Fibroblast of lung (primary cell): ENCODE results near the gene CYTH1. TPM values are rescaled to one million over a fixed set of nuclear protein-coding genes. Genes with fewer than 3 reads are reported as not detected.

Source experiments
- DNase-seq, 2 donors: peaks; one replicate each; pipeline versions ENCODE4 v3.0.0 to v3.0.0-alpha.2; 2010; ENCODE audit warnings: low read depth in 2 of 2
- H2AFZ ChIP-seq: 2 replicates; pipeline ENCODE4 v1.5.1; 2012; ENCODE audit warnings: low read length, control low read depth, inconsistent platforms
- H3K27ac ChIP-seq: 2 replicates; pipeline ENCODE4 v1.5.1; 2011; ENCODE audit warnings: low read length, control low read depth; ENCODE audit not compliant: insufficient read depth
- H3K27me3 ChIP-seq: 2 replicates; pipeline ENCODE4 v1.5.1; 2011; ENCODE audit warnings: mild to moderate bottlenecking, low read length; ENCODE audit not compliant: control insufficient read depth, insufficient read depth
- H3K36me3 ChIP-seq: 2 replicates; pipeline ENCODE4 v1.5.1; 2011; ENCODE audit warnings: low read length; ENCODE audit not compliant: control insufficient read depth, insufficient read depth
- H3K4me1 ChIP-seq: 2 replicates; pipeline ENCODE4 v1.5.1; 2011; ENCODE audit warnings: low read length; ENCODE audit not compliant: control insufficient read depth, insufficient read depth; ENCODE audit errors: extremely low read depth
- H3K4me2 ChIP-seq: 2 replicates; pipeline ENCODE4 v1.5.1; 2011; ENCODE audit warnings: low read length, control low read depth; ENCODE audit not compliant: insufficient read depth; ENCODE audit errors: extremely low read depth
- H3K4me3 ChIP-seq, 4 experiments: fragments of 200-600 bp in 1 of 4; sonication (generic) in 1 of 4; replicated peaks in 1 of 4; 2 replicates each; pipeline ENCODE4 v1.5.1; 2011 to 2016; ENCODE audit warnings: low read length in 4 of 4, low read depth in 3 of 4, mild to moderate bottlenecking in 3 of 4, control low read depth in 2 of 4, inconsistent platforms in 1 of 4, mixed read lengths in 1 of 4; ENCODE audit not compliant: insufficient read depth in 1 of 4; ENCODE audit errors: control extremely low read depth in 1 of 4
- H3K79me2 ChIP-seq: 2 replicates; pipeline ENCODE4 v1.5.1; 2012; ENCODE audit warnings: mild to moderate bottlenecking, low read length, inconsistent platforms; ENCODE audit not compliant: control insufficient read depth, insufficient read depth
- H3K9ac ChIP-seq: 2 replicates; pipeline ENCODE4 v1.5.1; 2011; ENCODE audit warnings: mild to moderate bottlenecking, low read length, control low read depth; ENCODE audit not compliant: insufficient read depth
- H3K9me3 ChIP-seq: 2 replicates; pipeline ENCODE4 v1.5.1; 2012; ENCODE audit warnings: low read depth, low read length; ENCODE audit not compliant: control insufficient read depth, insufficient read depth
- H4K20me1 ChIP-seq: 2 replicates; pipeline ENCODE4 v1.5.1; 2011; ENCODE audit warnings: low read length; ENCODE audit not compliant: control insufficient read depth, insufficient read depth; ENCODE audit errors: extremely low read depth
- CTCF ChIP-seq, 2 donors: IDR thresholded peaks in 1 of 2; conservative IDR thresholded peaks in 1 of 2; 1 replicate in 1 of 2; 2 replicates in 1 of 2; pipeline ENCODE4 v1.5.1; 2011 to 2012; ENCODE audit warnings: low read length in 2 of 2, control low read depth in 1 of 2, inconsistent platforms in 1 of 2, low read depth in 1 of 2, mild to moderate bottlenecking in 1 of 2
- EZH2 ChIP-seq: IDR thresholded peaks from 2 replicates; pipeline ENCODE4 v1.5.1; 2012; ENCODE audit warnings: low read length, control low read depth, mild to moderate bottlenecking; ENCODE audit errors: missing control alignments
- polyA plus RNA-seq, 2 donors: library from polyadenylated mRNA; depleted of rRNA in 1 of 2; stranded (reverse) in 1 of 2; unstranded in 1 of 2; fragments of >200 nt; gene quantifications; 2 replicates each; pipeline ENCODE4 v1.2.1, GENCODE V29; 2011 to 2012; ENCODE audit warnings: missing spikeins in 1 of 2
- total RNA-seq: library from RNA; depleted of rRNA; stranded (reverse); fragments of >200 nt; gene quantifications from 2 replicates; pipeline ENCODE4 v1.2.1, GENCODE V29; 2014

The CYTH1 gene
- total and polyA plus RNA-seq, 2 donors (not counting 1 experiment from before 2014, with no cell fraction given): 8.9 to 9.9 TPM

GRCh38 chr17:78824240-78824639 lies 42.2 kb upstream of the CYTH1 start:
- H3K27me3 ChIP-seq: no peaks in the 10 kb centered on the region
- no peak overlapping the region for H3K27ac ChIP-seq
- H3K79me2 ChIP-seq: peaks cover 10% of the 10 kb centered on the region
- H3K36me3 ChIP-seq: peaks cover 42% of the 10 kb centered on the region
- H3K9ac ChIP-seq: no peak overlapping the region
- no peaks in the 10 kb centered on the region for H3K9me3 ChIP-seq
- no peak overlapping the region for H2AFZ ChIP-seq
- no peak for DNase-seq
- TF ChIP-seq EZH2 (no peak), CTCF (conservative IDR thresholded peaks at IDR 0.05 in 1 of 2, IDR thresholded peaks at IDR 0.05 in 1 of 2; ENCODE audit: low read depth in 1 of 2, low read length in 2 of 2) (no peak)
- H3K4me1 ChIP-seq: peaks cover 8% of the 10 kb centered on the region
- no peak overlapping the region for H3K4me2 ChIP-seq
- no peaks in the 10 kb centered on the region for H4K20me1 ChIP-seq
- H3K4me3 ChIP-seq: no peak overlapping the region

- H3K4me2 ChIP-seq: no peak overlapping the region
- DNase-seq: no peak
These were observed 41.4 kb upstream of the CYTH1 start for GRCh38 chr17:78823282-78824046.

GRCh38 chr17:78822552-78822951 lies 40.5 kb upstream of the CYTH1 start:
- no peaks in the 10 kb centered on the region for H3K9me3 ChIP-seq
- peak; percentile 99 to 100 for DNase-seq
- H3K27me3 ChIP-seq: no peaks in the 10 kb centered on the region
- H3K4me1 ChIP-seq: peaks cover 8% of the 10 kb centered on the region
- TF ChIP-seq CTCF (conservative IDR thresholded peaks at IDR 0.05 in 1 of 2, IDR thresholded peaks at IDR 0.05 in 1 of 2; ENCODE audit: low read depth in 1 of 2, low read length in 2 of 2): no peak
- TF ChIP-seq EZH2: no peak
- no peaks in the 10 kb centered on the region for H4K20me1 ChIP-seq
- no peak overlapping the region for H2AFZ ChIP-seq
- no peak overlapping the region for H3K4me3 ChIP-seq
- H3K36me3 ChIP-seq: peaks cover 38% of the 10 kb centered on the region
- peaks cover 8% of the 10 kb centered on the region for H3K79me2 ChIP-seq
- no peak overlapping the region for H3K9ac ChIP-seq
- peak overlapping the region; percentile 52 for H3K27ac ChIP-seq
- no peak overlapping the region for H3K4me2 ChIP-seq

More at GRCh38 chr17:78823282-78824046, 41.4 kb upstream of the CYTH1 start:
- Histone ChIP-seq H2AFZ (no peak overlapping the region), H3K36me3 (peaks cover 41% of the 10 kb centered on the region), H3K79me2 (peaks cover 8% of the 10 kb centered on the region), H3K27me3 (no peaks in the 10 kb centered on the region), H3K9ac (no peak overlapping the region), H3K27ac (peak overlapping the region; percentile 52), H3K4me1 (peaks cover 8% of the 10 kb centered on the region), H3K4me3 (no peak overlapping the region), H3K9me3 (no peaks in the 10 kb centered on the region), H4K20me1 (no peaks in the 10 kb centered on the region)
- TF ChIP-seq EZH2 (no peak), CTCF (conservative IDR thresholded peaks at IDR 0.05 in 1 of 2, IDR thresholded peaks at IDR 0.05 in 1 of 2; ENCODE audit: low read depth in 1 of 2, low read length in 2 of 2) (no peak)
